SU-DHL-6 (cell line): Measurements from ENCODE around the gene TTC13.

Source experiments
- H2AFZ ChIP-seq: fragments of 200-600 bp; sonication (generic); 2 replicates; pipeline ENCODE4 v1.6.1; 2014; ENCODE audit warnings: low read depth, mild to moderate bottlenecking, moderate library complexity, mixed read lengths, antibody characterized with exemption, low read length; ENCODE audit not compliant: severe bottlenecking
- H3F3A ChIP-seq: fragments of 200-600 bp; shearing (Covaris generic); 2 replicates; pipeline ENCODE4 v1.6.0; 2016; ENCODE audit warnings: antibody characterized with exemption, mild to moderate bottlenecking; ENCODE audit not compliant: insufficient read depth
- H3K27ac ChIP-seq: fragments of 200-600 bp; sonication (generic); 2 replicates; pipeline ENCODE4 v1.5.1; 2016; ENCODE audit warnings: low read depth, mild to moderate bottlenecking, low read length, moderate library complexity, mixed read lengths
- H3K27me3 ChIP-seq: fragments of 200-600 bp; sonication (generic), shearing (Covaris generic); 2 replicates; pipeline ENCODE4 v1.6.0; 2014; ENCODE audit warnings: mild to moderate bottlenecking, low read length
- H3K36me3 ChIP-seq: fragments of 200-600 bp; sonication (generic); 2 replicates; pipeline ENCODE4 v1.6.1; 2014; ENCODE audit warnings: mild to moderate bottlenecking, low read length, mixed read lengths
- H3K4me2 ChIP-seq: fragments of 300-600, 200-600 bp; shearing (Covaris generic), sonication (generic); 2 replicates; pipeline ENCODE4 v1.6.0; 2014; ENCODE audit warnings: low read length, low read depth, mild to moderate bottlenecking; ENCODE audit not compliant: poor library complexity, severe bottlenecking
- H3K4me3 ChIP-seq: fragments of 200-600 bp; sonication (generic); 2 replicates; pipeline ENCODE4 v1.5.1; 2014; ENCODE audit warnings: antibody characterized with exemption, low read length, mild to moderate bottlenecking, mixed read lengths; ENCODE audit not compliant: insufficient read depth, poor library complexity, severe bottlenecking
- H3K79me2 ChIP-seq: fragments of 200-600 bp; sonication (generic); 2 replicates; pipeline ENCODE4 v1.6.1; 2014; ENCODE audit warnings: mild to moderate bottlenecking, low read length, moderate library complexity; ENCODE audit not compliant: insufficient read depth
- H3K9ac ChIP-seq: fragments of 200-600 bp; sonication (generic); 2 replicates; pipeline ENCODE4 v1.7.0; 2014; ENCODE audit warnings: mild to moderate bottlenecking, low read length
- H3K9me2 ChIP-seq: fragments of 200-600 bp; sonication (generic); replicated peaks from 2 replicates; pipeline ENCODE4 v1.6.1; 2014; ENCODE audit warnings: low read length; ENCODE audit not compliant: insufficient read depth
- H3K9me3 ChIP-seq: fragments of 200-600 bp; sonication (generic); 2 replicates; pipeline ENCODE4 v1.6.1; 2014; ENCODE audit warnings: low read length, mixed read lengths; ENCODE audit not compliant: insufficient read depth
- H4K20me1 ChIP-seq: fragments of 200-600 bp; sonication (generic); 2 replicates; pipeline ENCODE4 v1.6.1; 2014; ENCODE audit warnings: low read depth, mild to moderate bottlenecking, antibody characterized with exemption, low read length, moderate library complexity, mixed read lengths
- CTCF ChIP-seq: fragments of 200-600 bp; sonication (generic); IDR thresholded peaks from one replicate; pipeline ENCODE4 v1.5.1; 2017; ENCODE audit warnings: antibody characterized with exemption, mild to moderate bottlenecking, low read length, moderate library complexity; ENCODE audit not compliant: insufficient read depth, poor library complexity, severe bottlenecking
- EZH2phosphoT487 ChIP-seq: fragments of 200-600 bp; sonication (generic), shearing (Covaris generic); conservative IDR thresholded peaks from 2 replicates; pipeline ENCODE4 v1.6.1; 2018; ENCODE audit warnings: mild to moderate bottlenecking, antibody characterized with exemption, low read length, moderate library complexity, mixed read lengths

TTC13 gene

GRCh38 chr1:230939806-230940489, 38.7 kb downstream of the TTC13 start:
- Histone ChIP-seq H3F3A (no peaks in the 10 kb centered on the region), H3K9me3 (no peaks in the 10 kb centered on the region), H2AFZ (no peak overlapping the region), H3K27me3 (no peaks in the 10 kb centered on the region), H4K20me1 (no peaks in the 10 kb centered on the region), H3K9me2 (no peaks in the 10 kb centered on the region), H3K27ac (no peak overlapping the region), H3K4me2 (no peak overlapping the region), H3K36me3 (peaks cover 16% of the 10 kb centered on the region; the same call in 1 of the 2 replicates), H3K4me3 (no peak overlapping the region), H3K9ac (no peak overlapping the region), H3K79me2 (no peaks in the 10 kb centered on the region)
- no peak for TF ChIP-seq CTCF
- no peak for TF ChIP-seq EZH2phosphoT487

- Histone ChIP-seq H3K9me3 (no peaks in the 10 kb centered on the region), H4K20me1 (no peaks in the 10 kb centered on the region), H3K4me3 (no peak overlapping the region), H3K79me2 (no peaks in the 10 kb centered on the region), H3F3A (no peaks in the 10 kb centered on the region), H3K36me3 (peaks cover 7% of the 10 kb centered on the region; the same call in 1 of the 2 replicates), H2AFZ (no peak overlapping the region), H3K9me2 (no peaks in the 10 kb centered on the region), H3K4me2 (no peak overlapping the region), H3K27ac (no peak overlapping the region), H3K27me3 (no peaks in the 10 kb centered on the region), H3K9ac (no peak overlapping the region)
- TF ChIP-seq CTCF (no peak), EZH2phosphoT487 (no peak)
Measured at GRCh38 chr1:230938924-230939368, 39.7 kb downstream of the TTC13 start.

- H3K9me2 ChIP-seq = no peaks in the 10 kb centered on the region
- H3K79me2 ChIP-seq = no peaks in the 10 kb centered on the region
- H3K9me3 ChIP-seq = no peaks in the 10 kb centered on the region
- H3K4me2 ChIP-seq = no peak overlapping the region
- no peaks in the 10 kb centered on the region for H4K20me1 ChIP-seq
- no peak overlapping the region for H3K27ac ChIP-seq
- no peaks in the 10 kb centered on the region for H3F3A ChIP-seq
- H3K27me3 ChIP-seq = no peaks in the 10 kb centered on the region
- peaks cover 3% of the 10 kb centered on the region; the same call in 1 of the 2 replicates for H3K36me3 ChIP-seq
- no peak overlapping the region for H2AFZ ChIP-seq
- no peak overlapping the region for H3K9ac ChIP-seq
- TF ChIP-seq EZH2phosphoT487 (no peak), CTCF (no peak)
- H3K4me3 ChIP-seq = no peak overlapping the region
Measured at GRCh38 chr1:230937371-230937770, 41.3 kb downstream of the TTC13 start.
